ENCODE data around the gene ADSS2.

GRCh38 chr1:244445320-244446181 is 6.2 kb downstream of the ADSS2 start:
- TF ChIP-seq EP300 (IDR thresholded peaks at IDR 0.05) (no peak), CTCF (IDR thresholded peaks at IDR 0.05) (no peak), MAX (IDR thresholded peaks at IDR 0.05) (no peak), ZNF302 (CRISPR knock-in tag; IDR thresholded peaks at IDR 0.05) (no peak), MYC (IDR thresholded peaks at IDR 0.05; ENCODE audit: borderline replicate concordance, low read length) (no peak), JUNB (IDR thresholded peaks at IDR 0.05) (no peak), RNF2 (IDR thresholded peaks at IDR 0.05; ENCODE audit: borderline replicate concordance, low read depth) (no peak), CHD4 (IDR thresholded peaks at IDR 0.05; ENCODE audit: borderline replicate concordance) (no peak), RARB (CRISPR knock-in tag; IDR thresholded peaks at IDR 0.05) (no peak)
